Measurements from ENCODE around the gene UST.
"Not testable (repeated sequence)": the region's sequence is repeated elsewhere in the genome, so short reads cannot be mapped to it uniquely, and the experiment has no call there.

Gene UST

GRCh38 chr6:148868314-148868713 lies 121.5 kb downstream of the UST start:
- peak; percentile 27 to 33 for DNase-seq (ENCODE audit: low read depth in 2 of 2)

- DNase-seq (ENCODE audit: low read depth in 2 of 2): no peak
Measured at GRCh38 chr6:148868901-148869300, 122.1 kb downstream of the UST start.

GRCh38 chr6:148869585-148869984 lies 122.8 kb downstream of the UST start:
- peak; percentile 72 to 82 for DNase-seq (ENCODE audit: low read depth in 2 of 2)

- DNase-seq (ENCODE audit: low read depth in 2 of 2): no peak
Measured at GRCh38 chr6:148873154-148873553, 126.3 kb downstream of the UST start.

- DNase-seq (ENCODE audit: low read depth in 2 of 2): no peak
Measured at GRCh38 chr6:148873868-148874267, 127.0 kb downstream of the UST start.

GRCh38 chr6:148874698-148875293 lies 128.0 kb downstream of the UST start:
- no peak for DNase-seq (ENCODE audit: low read depth in 2 of 2)

GRCh38 chr6:148878683-148879082 lies 131.9 kb downstream of the UST start:
- DNase-seq (ENCODE audit: low read depth in 2 of 2): no peak

- not testable (repeated sequence) for DNase-seq (ENCODE audit: low read depth in 2 of 2)
Measured at GRCh38 chr6:148880742-148881141, 133.9 kb downstream of the UST start.

GRCh38 chr6:148881593-148882311 lies 134.9 kb downstream of the UST start:
- DNase-seq (ENCODE audit: low read depth in 2 of 2): no peak

GRCh38 chr6:148883270-148883669 lies 136.4 kb downstream of the UST start:
- DNase-seq (ENCODE audit: low read depth in 2 of 2): no peak

- no peak for DNase-seq (ENCODE audit: low read depth in 2 of 2)
Measured at GRCh38 chr6:148884461-148884860, 137.6 kb downstream of the UST start.

- peak; percentile 27 to 28 for DNase-seq (ENCODE audit: low read depth in 2 of 2)
Measured at GRCh38 chr6:148885136-148885865, 138.5 kb downstream of the UST start.

GRCh38 chr6:148885925-148886845 lies 139.4 kb downstream of the UST start:
- no peak for DNase-seq (ENCODE audit: low read depth in 2 of 2)

GRCh38 chr6:148887181-148887580 lies 140.4 kb downstream of the UST start:
- DNase-seq (ENCODE audit: low read depth in 2 of 2): no peak

- DNase-seq (ENCODE audit: low read depth in 2 of 2): peak; percentile 16 to 28
Measured at GRCh38 chr6:148888856-148889255, 142.0 kb downstream of the UST start.

- DNase-seq (ENCODE audit: low read depth in 2 of 2): no peak
Measured at GRCh38 chr6:148890096-148890495, 143.3 kb downstream of the UST start.

GRCh38 chr6:148890652-148891404 lies 144.0 kb downstream of the UST start:
- DNase-seq (ENCODE audit: low read depth in 2 of 2): no peak

- no peak for DNase-seq (ENCODE audit: low read depth in 2 of 2)
Measured at GRCh38 chr6:148891405-148891783, 144.6 kb downstream of the UST start.

- DNase-seq (ENCODE audit: low read depth in 2 of 2): no peak
Measured at GRCh38 chr6:148892247-148892646, 145.4 kb downstream of the UST start.

GRCh38 chr6:148893073-148893472 lies 146.2 kb downstream of the UST start:
- no peak for DNase-seq (ENCODE audit: low read depth in 2 of 2)

GRCh38 chr6:148893481-148893880 lies 146.7 kb downstream of the UST start:
- DNase-seq (ENCODE audit: low read depth in 2 of 2): no peak

Measured in fibroblast of skin of left biceps (primary cell).